Stimulated activated CD8-positive, alpha-beta memory T cell treated with anti-CD3 and anti-CD28 coated beads, Interleukin-7, amount 100 ng/mL, for 24 hours (primary cell): Measurements from ENCODE around the gene TGM2.

Experiments used
- DNase-seq: peaks from one replicate; pipeline ENCODE4 v3.0.0-alpha.2; 2020; ENCODE audit warnings: low read depth

TGM2 gene

GRCh38 chr20:38132156-38132909 is 32.7 kb downstream of the TGM2 start:
- DNase-seq = no peak

- no peak for DNase-seq
These were observed 33.4 kb downstream of the TGM2 start for GRCh38 chr20:38131588-38132121.

- no peak for DNase-seq
These were observed 34.1 kb downstream of the TGM2 start for GRCh38 chr20:38130687-38131587.

GRCh38 chr20:38129893-38130609 is 35.0 kb downstream of the TGM2 start:
- no peak for DNase-seq

GRCh38 chr20:38129248-38129865 is 35.7 kb downstream of the TGM2 start:
- DNase-seq = no peak

GRCh38 chr20:38128691-38129090 is 36.4 kb downstream of the TGM2 start:
- no peak for DNase-seq

- DNase-seq = no peak
These were observed 37.0 kb downstream of the TGM2 start for GRCh38 chr20:38127920-38128528.

- no peak for DNase-seq
These were observed 38.0 kb downstream of the TGM2 start for GRCh38 chr20:38126932-38127621.

GRCh38 chr20:38126146-38126921 is 38.7 kb downstream of the TGM2 start:
- no peak for DNase-seq

- DNase-seq = no peak
These were observed 39.7 kb downstream of the TGM2 start for GRCh38 chr20:38125157-38126056.

- no peak for DNase-seq
These were observed 42.0 kb downstream of the TGM2 start for GRCh38 chr20:38123021-38123587.

- DNase-seq = no peak
These were observed 43.3 kb downstream of the TGM2 start for GRCh38 chr20:38121741-38122140.

GRCh38 chr20:38120625-38120988 is 44.5 kb downstream of the TGM2 start:
- no peak for DNase-seq

GRCh38 chr20:38119446-38119845 is 45.6 kb downstream of the TGM2 start:
- no peak for DNase-seq

- DNase-seq = no peak
These were observed 47.4 kb downstream of the TGM2 start for GRCh38 chr20:38117635-38118034.

GRCh38 chr20:38117205-38117604 is 47.9 kb downstream of the TGM2 start:
- DNase-seq = no peak

GRCh38 chr20:38116409-38117165 is 48.5 kb downstream of the TGM2 start:
- no peak for DNase-seq

- no peak for DNase-seq
These were observed 49.2 kb downstream of the TGM2 start for GRCh38 chr20:38115896-38116295.
